NCI-H345 (cell line): ENCODE measurements around the gene NTN5.
A peak's percentile ranks its signal among the peaks of the same experiment; 100 is the strongest.
"Not testable (repeated sequence)": the region's sequence is repeated elsewhere in the genome, so short reads cannot be mapped to it uniquely, and the experiment has no call there.

Experiments used
- DNase-seq: peaks from one replicate; lab custom pipeline; 2025; lab: John Stamatoyannopoulos, UW

Gene NTN5

GRCh38 chr19:48672994-48673393 lies at the start of gene NTN5:
TSS of gene NTN5 (minus strand) at chr19:48673017. CDS start at chr19:48670986, 2,031 bp downstream.
- no peak for DNase-seq

GRCh38 chr19:48722196-48722708 lies 49.4 kb upstream of the NTN5 start:
- DNase-seq, result no peak

GRCh38 chr19:48720613-48721296 lies 47.9 kb upstream of the NTN5 start:
- peak; percentile 97 for DNase-seq

- DNase-seq, result no peak
Observed at GRCh38 chr19:48720251-48720612, 47.4 kb upstream of the NTN5 start.

- no peak for DNase-seq
Observed at GRCh38 chr19:48719263-48720171, 46.7 kb upstream of the NTN5 start, which contains the start of gene MAMSTR. TSS of gene MAMSTR (minus strand) at chr19:48719725. CDS start at chr19:48719031, 694 bp downstream.

DNA sequence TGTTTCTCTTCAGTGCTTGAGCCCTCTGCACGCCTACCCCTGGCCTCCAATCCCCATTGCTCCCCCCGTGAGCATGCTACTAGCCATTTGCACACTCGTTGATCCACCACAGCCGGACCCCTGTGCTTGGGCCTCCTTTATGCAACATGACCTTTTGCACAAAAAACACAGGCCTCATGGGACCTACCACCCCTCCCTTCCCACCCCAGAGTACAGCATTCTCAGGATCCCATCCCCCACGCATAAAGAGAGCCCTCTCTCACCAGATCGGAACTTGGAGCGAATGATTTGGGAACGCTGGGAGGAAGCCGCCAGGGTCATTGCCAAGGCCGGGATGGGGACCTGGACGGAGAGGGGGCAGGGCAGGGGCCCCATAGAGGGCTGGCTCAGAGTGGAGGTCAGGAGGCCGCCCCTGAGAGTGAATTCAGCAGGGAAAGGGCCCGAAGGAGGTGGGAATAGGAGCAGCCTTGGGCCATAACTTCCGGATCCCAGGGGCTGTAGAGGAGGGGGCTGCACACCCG lies 46.0 kb upstream of the NTN5 start:
- DNase-seq, result no peak

- DNase-seq, result not testable (repeated sequence)
Observed at GRCh38 chr19:48718106-48718505, 45.3 kb upstream of the NTN5 start.

- DNase-seq, result peak; percentile 32
Observed at GRCh38 chr19:48716562-48717291, 43.9 kb upstream of the NTN5 start.

- DNase-seq, result no peak
Observed at GRCh38 chr19:48715681-48716171, 42.9 kb upstream of the NTN5 start.

- no peak for DNase-seq
Observed at GRCh38 chr19:48714759-48715675, 42.2 kb upstream of the NTN5 start.

- peak; percentile 98 for DNase-seq
Observed at GRCh38 chr19:48713864-48714755, 41.3 kb upstream of the NTN5 start.

GRCh38 chr19:48713041-48713863 lies 40.4 kb upstream of the NTN5 start:
- peak; percentile 35 for DNase-seq

DNA sequence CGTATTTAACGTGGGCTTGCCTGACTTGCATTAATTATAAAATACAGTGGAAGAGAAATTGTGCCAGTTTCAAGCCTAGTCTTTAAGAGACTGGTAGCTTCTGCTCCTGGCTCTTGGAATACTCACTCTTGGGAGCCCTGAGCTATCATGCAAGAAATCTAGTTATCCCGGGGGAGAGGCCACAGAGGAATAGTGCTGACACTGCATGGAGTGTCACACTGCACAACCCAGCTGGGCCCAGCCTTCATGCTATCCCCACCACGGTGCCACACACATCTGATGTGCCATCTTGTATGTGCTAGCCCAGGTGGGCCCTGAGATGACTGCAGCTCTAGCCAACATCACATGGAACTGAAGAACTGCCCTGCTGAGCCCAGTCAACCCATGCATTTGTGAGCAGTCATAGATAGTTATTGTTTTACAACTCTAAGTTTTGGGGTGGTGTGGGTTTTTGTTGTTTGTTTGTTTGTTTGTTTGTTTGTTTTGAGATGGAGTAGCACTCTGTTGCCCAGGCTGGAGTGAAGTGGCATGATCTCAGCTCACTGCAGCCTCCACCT lies 38.4 kb upstream of the NTN5 start:
- no peak for DNase-seq

DNA sequence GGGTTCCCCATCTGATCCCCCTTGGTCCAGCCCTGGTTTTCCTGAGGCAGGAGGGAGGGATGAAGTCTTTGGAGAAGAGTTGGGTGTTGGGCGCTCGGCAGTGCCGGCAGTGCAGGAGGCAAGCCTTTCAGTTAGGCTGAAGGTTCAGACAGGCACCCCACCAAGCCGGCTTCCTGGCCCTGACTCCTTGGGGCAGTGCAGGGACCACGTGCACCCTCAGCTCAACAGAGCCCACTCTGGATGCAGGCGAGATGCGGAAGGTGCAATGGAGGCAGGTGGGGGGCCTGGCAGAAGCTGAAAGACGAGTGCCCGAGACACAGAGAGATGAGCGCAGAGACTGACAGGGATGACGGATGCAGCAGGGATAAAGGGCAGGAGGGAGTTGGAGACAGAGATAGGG lies 35.7 kb upstream of the NTN5 start:
- no peak for DNase-seq

DNA sequence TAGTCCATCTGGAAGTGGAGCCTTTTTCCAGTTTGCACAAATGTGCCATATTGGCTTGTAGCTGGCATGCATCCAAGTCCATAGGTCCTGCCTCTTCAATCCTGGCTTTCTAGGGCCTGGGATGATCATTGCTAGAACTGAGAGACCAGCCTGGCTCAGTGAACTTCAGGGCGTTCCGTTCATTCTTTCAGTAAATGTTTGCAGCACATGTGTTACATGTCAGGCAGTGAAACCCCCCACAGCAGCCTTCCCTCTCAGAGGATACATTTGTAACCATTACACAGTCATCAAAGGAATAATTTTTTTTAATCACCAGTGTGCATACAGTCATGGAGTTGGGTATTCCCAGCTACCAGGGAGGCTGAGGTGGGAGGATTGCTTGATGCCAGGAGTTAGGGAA lies 32.6 kb upstream of the NTN5 start:
- DNase-seq, result peak; percentile 3

DNA sequence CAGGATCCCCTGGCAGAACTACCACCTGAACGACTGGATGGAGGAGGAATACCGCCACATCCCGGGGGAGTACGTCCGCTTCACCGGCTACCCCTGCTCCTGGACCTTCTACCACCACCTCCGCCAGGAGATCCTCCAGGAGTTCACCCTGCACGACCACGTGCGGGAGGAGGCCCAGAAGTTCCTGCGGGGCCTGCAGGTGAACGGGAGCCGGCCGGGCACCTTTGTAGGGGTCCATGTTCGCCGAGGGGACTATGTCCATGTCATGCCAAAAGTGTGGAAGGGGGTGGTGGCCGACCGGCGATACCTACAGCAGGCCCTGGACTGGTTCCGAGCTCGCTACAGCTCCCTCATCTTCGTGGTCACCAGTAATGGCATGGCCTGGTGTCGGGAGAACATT lies 30.5 kb upstream of the NTN5 start:
- no peak for DNase-seq

- no peak for DNase-seq
Observed at GRCh38 chr19:48702701-48703100, 29.9 kb upstream of the NTN5 start.

DNA sequence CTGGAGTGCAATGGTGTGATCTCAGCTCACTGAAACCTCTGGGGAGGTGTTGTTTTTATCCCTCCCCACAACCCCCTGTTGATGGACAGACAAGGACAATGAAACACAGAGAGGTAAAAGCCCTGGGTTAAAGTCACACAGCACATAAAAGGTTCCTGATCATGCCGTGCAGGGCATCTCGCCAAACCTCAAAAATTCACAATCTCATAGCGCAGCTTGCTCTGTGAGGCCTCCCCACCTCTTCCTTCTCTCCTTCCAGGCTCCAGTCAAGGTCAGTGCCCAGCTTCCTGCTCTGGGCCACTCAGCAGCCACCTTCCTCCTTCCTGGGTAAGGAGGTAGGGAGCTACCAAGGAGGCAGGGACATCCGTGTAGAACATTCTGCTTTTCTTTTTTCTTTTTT lies 25.2 kb upstream of the NTN5 start:
- no peak for DNase-seq
